Activated B cell treated with CpG ODN at 0.5 μM for 24 hours (primary cell): ENCODE measurements around the gene TMEM258. TPM values are rescaled to one million over a fixed set of nuclear protein-coding genes. Genes with fewer than 3 reads are reported as not detected.

Experiments
- ATAC-seq: fragments of 200-7000 bp; cut with Tn5 transposase; one replicate; pipeline ENCODE4 v1.10.0; 2021; ENCODE audit warnings: low read depth, mild to moderate bottlenecking, moderate library complexity
- CTCF ChIA-PET: fragments of 350-600 bp; sonication (Branson Sonifier 250); formaldehyde crosslinking; loops from one replicate; lab custom pipeline; 2021; ENCODE audit warnings: antibody characterized with exemption; lab: Charles Lee
- POLR2A ChIA-PET: fragments of 350-600 bp; sonication (Branson Sonifier 250); formaldehyde crosslinking; loops from one replicate; lab custom pipeline; 2021; ENCODE audit warnings: antibody characterized with exemption; lab: Charles Lee
- DNase-seq: peaks from one replicate; pipeline ENCODE4 v3.0.0; 2022
- H3K27ac Mint-ChIP-seq: one replicate; pipeline ENCODE4 v1.8.0; 2020; ENCODE audit warnings: mixed read lengths
- H3K27me3 Mint-ChIP-seq: one replicate; pipeline ENCODE4 v1.8.0; 2021; ENCODE audit warnings: mixed read lengths
- H3K36me3 Mint-ChIP-seq: one replicate; pipeline ENCODE4 v1.8.0; 2021; ENCODE audit warnings: low read depth, mixed read lengths
- H3K4me1 Mint-ChIP-seq: one replicate; pipeline ENCODE4 v1.8.0; 2021; ENCODE audit warnings: mixed read lengths
- H3K4me3 Mint-ChIP-seq: one replicate; pipeline ENCODE4 v1.8.0; 2020; ENCODE audit warnings: mild to moderate bottlenecking, mixed read lengths
- H3K9me3 Mint-ChIP-seq: one replicate; pipeline ENCODE4 v1.8.0; 2020; ENCODE audit warnings: mixed read lengths
- intact Hi-C: fragments of 100-400 bp; cut with micrococcal nuclease; formaldehyde crosslinking; loops from one replicate; pipeline ENCODE4 v1.15.1; 2024
- total RNA-seq: library from RNA; stranded (reverse); gene quantifications from 2 replicates; pipeline ENCODE4 v1.2.3, GENCODE V29; 2022
- TF ChIP-seq, protein P1 (sequence below): fragments of 200-600 bp; IDR thresholded peaks from one replicate; pipeline ENCODE4 v1.8.0; 2022; ENCODE audit warnings: antibody characterized with exemption, mild to moderate bottlenecking

Gene TMEM258
- total RNA-seq, 1 donor from 2014 or later = 87.4 TPM

DNA sequence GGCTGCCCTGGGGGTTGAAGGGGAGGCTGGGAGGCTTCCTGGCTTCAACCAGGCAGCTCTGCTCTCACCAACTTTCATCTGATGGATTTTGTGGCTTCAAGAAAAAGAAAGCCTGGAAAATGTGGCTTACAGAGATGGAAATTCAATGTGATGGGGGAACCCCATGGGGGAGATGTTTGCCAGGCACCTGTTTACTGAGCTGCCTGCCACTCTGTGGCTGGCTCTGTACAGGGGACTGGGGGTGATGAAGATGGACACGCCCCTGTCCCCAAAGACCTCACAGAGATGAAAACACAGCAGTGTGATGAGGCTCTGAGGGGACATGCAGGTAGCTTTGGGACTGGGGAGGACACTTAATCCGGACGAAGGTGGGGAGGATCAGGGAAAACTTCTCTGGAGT is 10.1 kb downstream of the TMEM258 start:
- no peak overlapping the region for H3K27ac Mint-ChIP-seq
- no peak for ATAC-seq

DNA sequence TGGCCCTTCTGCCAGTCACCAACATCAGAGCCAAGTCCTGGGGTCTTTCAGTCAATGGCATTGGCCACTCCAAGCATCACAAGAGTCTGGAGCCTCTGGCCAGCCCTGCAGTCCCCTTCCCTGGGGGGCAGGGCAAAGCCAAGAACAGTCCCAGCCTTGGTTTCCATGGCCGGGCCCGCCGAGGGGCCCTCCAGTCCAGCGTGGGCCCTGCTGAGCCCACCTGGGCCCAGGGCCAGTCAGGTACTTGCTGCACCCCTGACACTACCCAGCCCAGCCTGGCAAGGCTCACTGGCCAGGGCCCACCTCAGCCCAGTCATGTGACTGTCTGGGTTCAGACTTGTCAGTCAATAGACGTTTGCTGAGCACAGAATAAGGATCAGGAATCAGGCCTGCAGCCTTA is 10.8 kb downstream of the TMEM258 start:
- POLR2A ChIA-PET = no interaction called here
- H3K4me3 Mint-ChIP-seq = no peak overlapping the region

More for the DNA sequence above, 10.1 kb downstream of the TMEM258 start:
- ChIA-PET POLR2A (no interaction called here), CTCF (interaction anchor here (1.5 kb wide), 1 partner anchor 15 kb away, joined by 4 read pairs; no protein-coding TSS in a partner anchor)
- Mint-ChIP-seq H3K36me3 (peaks cover 32% of the 10 kb centered on the region), H3K27me3 (no peaks in the 10 kb centered on the region), H3K4me1 (peaks cover 19% of the 10 kb centered on the region), H3K4me3 (no peak overlapping the region), H3K9me3 (no peaks in the 10 kb centered on the region)
- TF ChIP-seq, protein P1, sequence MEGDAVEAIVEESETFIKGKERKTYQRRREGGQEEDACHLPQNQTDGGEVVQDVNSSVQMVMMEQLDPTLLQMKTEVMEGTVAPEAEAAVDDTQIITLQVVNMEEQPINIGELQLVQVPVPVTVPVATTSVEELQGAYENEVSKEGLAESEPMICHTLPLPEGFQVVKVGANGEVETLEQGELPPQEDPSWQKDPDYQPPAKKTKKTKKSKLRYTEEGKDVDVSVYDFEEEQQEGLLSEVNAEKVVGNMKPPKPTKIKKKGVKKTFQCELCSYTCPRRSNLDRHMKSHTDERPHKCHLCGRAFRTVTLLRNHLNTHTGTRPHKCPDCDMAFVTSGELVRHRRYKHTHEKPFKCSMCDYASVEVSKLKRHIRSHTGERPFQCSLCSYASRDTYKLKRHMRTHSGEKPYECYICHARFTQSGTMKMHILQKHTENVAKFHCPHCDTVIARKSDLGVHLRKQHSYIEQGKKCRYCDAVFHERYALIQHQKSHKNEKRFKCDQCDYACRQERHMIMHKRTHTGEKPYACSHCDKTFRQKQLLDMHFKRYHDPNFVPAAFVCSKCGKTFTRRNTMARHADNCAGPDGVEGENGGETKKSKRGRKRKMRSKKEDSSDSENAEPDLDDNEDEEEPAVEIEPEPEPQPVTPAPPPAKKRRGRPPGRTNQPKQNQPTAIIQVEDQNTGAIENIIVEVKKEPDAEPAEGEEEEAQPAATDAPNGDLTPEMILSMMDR = no peak
- intact Hi-C loops = no loop called here
- no peak for DNase-seq

DNA sequence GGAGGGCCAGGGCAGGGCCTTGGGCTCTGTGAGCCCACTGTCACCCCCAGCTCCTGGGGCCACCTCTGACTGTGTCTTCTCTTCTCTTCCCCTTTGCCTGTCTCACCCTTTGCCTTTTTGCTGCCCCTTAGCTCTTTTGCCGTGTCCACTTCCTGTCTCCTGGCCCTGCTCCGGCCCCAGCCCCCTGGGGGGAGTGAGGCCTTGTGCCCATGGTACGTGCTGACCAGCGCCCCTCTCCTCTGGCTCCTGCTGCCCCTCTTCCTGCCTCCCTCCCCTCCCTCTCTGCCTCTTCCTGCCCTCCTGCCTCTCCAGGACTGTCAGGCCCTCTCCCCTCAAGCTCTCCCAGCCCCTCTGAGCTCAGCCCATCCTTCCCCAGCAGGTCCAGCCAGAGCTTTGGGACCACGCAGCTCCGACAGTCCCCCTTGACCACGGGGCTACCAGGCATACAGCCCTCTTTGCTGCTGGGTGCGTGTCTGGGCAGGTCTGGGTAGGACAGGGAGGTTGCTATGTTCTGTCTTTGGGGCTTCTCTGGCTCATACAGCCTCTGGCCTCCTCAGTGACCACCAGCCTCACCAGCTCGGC is 11.7 kb downstream of the TMEM258 start:
- TF ChIP-seq, protein P1 = no peak
- no peak overlapping the region for H3K27ac Mint-ChIP-seq
- peaks cover 3% of the 10 kb centered on the region for H3K27me3 Mint-ChIP-seq
- CTCF ChIA-PET = no interaction called here
- ATAC-seq (no peak), DNase-seq (no peak)
- H3K9me3 Mint-ChIP-seq = no peaks in the 10 kb centered on the region
- peaks cover 16% of the 10 kb centered on the region for H3K4me1 Mint-ChIP-seq
- POLR2A ChIA-PET = no interaction called here
- H3K4me3 Mint-ChIP-seq = no peak overlapping the region
- peaks cover 20% of the 10 kb centered on the region for H3K36me3 Mint-ChIP-seq
- intact Hi-C loops = no loop called here

More for the DNA sequence above, 10.8 kb downstream of the TMEM258 start:
- Mint-ChIP-seq H3K4me1 (peaks cover 22% of the 10 kb centered on the region), H3K36me3 (peaks cover 25% of the 10 kb centered on the region), H3K27me3 (peaks cover under 1% of the 10 kb centered on the region), H3K9me3 (no peaks in the 10 kb centered on the region), H3K27ac (no peak overlapping the region)
- ATAC-seq (no peak), DNase-seq (no peak)
- TF ChIP-seq, protein P1 = no peak
- intact Hi-C loops = no loop called here
- CTCF ChIA-PET = no interaction called here

DNA sequence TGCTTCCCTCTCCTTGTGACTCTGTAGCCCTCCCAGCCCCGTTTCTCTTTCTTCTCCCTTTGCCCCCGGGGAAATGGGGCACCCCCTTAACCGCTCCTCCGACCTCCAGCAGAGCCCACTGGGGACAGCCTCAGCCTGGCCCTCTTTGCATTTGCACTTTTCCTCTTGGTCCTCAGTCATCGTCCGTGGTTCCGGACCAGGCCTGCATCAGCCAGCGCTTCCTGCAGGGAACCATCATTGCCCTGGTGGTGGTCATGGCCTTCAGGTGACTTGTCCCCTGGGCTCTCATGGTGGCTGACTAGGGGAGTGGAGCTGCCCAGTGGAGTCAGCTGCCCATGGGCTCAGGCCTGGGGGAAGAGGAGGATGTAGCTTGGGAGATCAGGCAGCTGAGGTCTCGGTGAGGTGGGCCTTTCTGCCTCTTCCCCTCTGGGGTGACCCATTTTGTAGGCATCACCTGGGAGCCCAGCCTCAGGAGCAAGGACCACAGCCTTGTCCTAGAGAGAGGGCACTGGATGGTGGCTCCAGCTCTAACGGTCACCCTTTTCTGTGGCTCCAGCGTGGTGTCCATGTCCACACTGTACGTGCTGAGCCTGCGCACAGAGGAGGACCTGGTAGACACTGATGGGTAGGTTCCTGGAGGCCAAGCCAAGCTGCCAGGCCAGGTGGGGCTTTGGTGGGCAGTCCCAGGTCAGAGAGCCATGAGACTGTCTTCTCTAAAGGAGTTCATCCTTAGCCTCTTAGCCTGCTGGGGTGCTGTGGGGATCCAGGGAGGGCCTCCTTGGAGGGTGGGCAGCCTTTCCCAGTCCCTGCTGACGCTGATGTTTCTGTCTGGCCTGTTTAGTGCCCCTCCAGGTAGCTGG is 12.5 kb downstream of the TMEM258 start:
- no peak overlapping the region for H3K4me3 Mint-ChIP-seq
- DNase-seq (no peak), ATAC-seq (no peak)
- no peaks in the 10 kb centered on the region for H3K9me3 Mint-ChIP-seq
- H3K36me3 Mint-ChIP-seq = peaks cover 14% of the 10 kb centered on the region
- TF ChIP-seq, protein P1 = no peak
- H3K27ac Mint-ChIP-seq = no peak overlapping the region
- intact Hi-C loops = no loop called here
- peaks cover 5% of the 10 kb centered on the region for H3K27me3 Mint-ChIP-seq
- peaks cover 16% of the 10 kb centered on the region for H3K4me1 Mint-ChIP-seq
- CTCF ChIA-PET = no interaction called here
- POLR2A ChIA-PET = interaction anchor here (0.5 kb wide), 1 partner anchor 15 kb away, joined by 3 read pairs; no protein-coding TSS in a partner anchor
